ENCODE measurements around the gene RNFT2.

DNA sequence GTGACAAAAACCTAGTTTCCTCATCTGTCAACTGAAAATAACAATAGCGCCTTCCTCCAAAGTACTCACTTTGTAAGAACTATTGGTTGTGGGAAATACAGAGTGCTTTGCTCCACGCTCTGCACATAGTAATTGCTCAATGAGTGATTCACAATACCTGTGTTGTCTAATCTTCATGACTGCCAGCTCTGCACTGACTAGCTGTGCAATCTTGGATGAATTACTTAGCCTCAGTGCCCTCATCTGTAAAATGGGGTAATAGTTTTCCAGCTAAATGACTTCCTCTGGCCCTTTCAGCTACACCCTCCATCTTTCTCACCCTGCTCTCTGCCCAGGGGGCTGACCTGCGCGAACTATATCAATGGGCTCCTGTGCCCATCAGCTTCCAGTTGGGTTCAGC lies 42.8 kb downstream of the RNFT2 start:
- TF ChIP-seq, protein P1, sequence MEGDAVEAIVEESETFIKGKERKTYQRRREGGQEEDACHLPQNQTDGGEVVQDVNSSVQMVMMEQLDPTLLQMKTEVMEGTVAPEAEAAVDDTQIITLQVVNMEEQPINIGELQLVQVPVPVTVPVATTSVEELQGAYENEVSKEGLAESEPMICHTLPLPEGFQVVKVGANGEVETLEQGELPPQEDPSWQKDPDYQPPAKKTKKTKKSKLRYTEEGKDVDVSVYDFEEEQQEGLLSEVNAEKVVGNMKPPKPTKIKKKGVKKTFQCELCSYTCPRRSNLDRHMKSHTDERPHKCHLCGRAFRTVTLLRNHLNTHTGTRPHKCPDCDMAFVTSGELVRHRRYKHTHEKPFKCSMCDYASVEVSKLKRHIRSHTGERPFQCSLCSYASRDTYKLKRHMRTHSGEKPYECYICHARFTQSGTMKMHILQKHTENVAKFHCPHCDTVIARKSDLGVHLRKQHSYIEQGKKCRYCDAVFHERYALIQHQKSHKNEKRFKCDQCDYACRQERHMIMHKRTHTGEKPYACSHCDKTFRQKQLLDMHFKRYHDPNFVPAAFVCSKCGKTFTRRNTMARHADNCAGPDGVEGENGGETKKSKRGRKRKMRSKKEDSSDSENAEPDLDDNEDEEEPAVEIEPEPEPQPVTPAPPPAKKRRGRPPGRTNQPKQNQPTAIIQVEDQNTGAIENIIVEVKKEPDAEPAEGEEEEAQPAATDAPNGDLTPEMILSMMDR (IDR thresholded peaks at IDR 0.05) = no peak
- no peak for TF ChIP-seq TCF7L2 (IDR thresholded peaks at IDR 0.05; ENCODE audit: low read depth, low read length)

Data from Panc1 (cell line).